Suppressor macrophage treated with lipopolysaccharide for 1 hour (primary cell): ENCODE results near the gene HACD2.

ENCODE experiments used
- DNase-seq, 3 donors: peaks; one replicate each; pipeline ENCODE4 v3.0.0-alpha.2; 2020 to 2022

Gene HACD2

DNA sequence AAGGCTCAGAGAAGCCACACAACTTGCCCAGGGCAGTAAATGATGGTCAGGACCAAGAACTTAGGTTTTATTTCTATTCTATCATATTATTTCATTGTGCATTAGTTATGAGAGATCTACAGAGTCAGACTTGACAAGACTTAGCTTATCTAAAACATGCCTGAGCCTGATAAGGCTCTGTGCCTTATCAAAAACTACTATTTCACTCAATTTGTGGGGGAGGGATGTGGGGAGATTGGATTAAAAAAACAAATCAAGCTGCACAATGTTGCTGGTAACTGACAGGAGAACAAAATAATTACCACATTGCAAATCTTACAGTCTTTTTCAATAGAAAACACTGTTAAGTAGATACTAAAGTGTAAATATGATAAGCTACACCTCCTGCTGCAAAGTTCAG is 16.0 kb downstream of the HACD2 start:
- no peak for DNase-seq

DNA sequence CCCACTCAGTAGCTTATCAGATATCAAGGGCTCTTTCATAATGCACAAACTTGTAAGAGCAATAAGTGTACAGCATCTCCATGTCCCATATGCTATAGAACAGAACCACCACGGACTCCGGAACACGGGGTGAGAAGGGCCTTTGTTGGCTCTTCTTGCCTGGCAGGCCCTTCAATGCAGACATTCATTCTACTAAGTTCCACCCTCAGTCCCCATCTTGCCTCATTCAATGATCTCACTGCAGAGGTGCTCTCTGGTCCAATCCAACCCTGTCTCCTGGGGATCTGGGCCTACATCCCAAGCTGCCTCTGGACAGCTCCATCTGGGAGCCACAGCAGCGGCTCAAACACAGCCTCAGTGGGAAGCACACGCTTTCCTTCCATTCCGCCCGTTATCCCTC is 16.8 kb downstream of the HACD2 start:
- DNase-seq = no peak

DNA sequence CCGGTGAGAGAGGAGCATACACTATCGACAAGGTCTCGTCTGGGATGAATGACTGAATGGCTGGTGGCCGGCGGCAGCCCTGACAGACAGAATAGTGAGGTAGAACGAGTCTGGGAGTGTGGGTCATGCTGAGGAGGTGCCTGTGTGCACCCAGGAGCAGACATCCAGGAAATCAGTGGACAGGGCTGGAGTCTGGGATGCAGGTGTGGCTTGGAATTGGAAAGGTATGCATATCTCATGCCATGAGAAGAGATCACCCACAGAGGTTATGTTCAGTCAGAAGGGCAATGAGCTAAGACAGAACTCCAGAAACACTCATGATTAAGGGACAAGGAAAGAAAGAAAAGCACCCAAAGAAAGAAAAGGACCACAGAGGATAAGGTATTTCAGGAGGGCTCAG is 20.8 kb downstream of the HACD2 start:
- no peak for DNase-seq

DNA sequence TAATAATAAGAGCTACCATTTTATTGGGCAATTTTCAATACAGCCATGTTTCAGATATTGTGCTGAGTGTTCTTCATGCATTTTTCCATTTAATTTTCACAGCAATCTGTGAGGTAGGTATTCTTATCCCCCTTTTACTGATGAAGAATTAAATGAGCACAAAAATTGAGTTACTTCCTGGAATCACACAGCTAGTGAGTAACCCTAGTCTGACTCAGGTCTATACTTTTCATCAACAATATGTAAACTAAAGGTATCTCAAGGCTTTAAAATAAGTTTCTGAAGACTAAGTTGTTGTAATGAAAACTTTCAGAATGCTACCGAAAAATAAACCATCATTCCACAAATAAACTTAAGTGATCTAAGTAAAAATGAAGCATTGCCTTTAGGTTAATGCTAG is 22.3 kb downstream of the HACD2 start:
- DNase-seq = no peak

DNA sequence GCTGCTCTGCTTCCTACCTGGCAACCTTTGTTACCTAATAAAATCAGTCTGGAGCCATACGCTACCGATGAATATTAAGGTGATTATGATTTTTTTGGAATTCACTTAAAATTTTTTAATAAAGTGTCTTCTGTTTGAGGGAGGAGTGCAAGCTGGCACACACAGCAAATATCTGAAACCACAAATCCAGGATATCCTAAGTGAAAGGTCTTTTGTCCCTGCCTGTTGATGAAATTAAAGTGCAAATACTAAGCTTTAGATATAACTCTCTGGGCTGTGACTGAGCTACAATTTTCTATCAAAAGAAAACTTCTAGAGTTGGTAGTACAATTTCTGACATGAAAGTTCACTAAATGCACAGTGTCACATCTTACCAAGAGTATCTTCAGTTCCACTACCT is 23.7 kb downstream of the HACD2 start:
- no peak for DNase-seq

DNA sequence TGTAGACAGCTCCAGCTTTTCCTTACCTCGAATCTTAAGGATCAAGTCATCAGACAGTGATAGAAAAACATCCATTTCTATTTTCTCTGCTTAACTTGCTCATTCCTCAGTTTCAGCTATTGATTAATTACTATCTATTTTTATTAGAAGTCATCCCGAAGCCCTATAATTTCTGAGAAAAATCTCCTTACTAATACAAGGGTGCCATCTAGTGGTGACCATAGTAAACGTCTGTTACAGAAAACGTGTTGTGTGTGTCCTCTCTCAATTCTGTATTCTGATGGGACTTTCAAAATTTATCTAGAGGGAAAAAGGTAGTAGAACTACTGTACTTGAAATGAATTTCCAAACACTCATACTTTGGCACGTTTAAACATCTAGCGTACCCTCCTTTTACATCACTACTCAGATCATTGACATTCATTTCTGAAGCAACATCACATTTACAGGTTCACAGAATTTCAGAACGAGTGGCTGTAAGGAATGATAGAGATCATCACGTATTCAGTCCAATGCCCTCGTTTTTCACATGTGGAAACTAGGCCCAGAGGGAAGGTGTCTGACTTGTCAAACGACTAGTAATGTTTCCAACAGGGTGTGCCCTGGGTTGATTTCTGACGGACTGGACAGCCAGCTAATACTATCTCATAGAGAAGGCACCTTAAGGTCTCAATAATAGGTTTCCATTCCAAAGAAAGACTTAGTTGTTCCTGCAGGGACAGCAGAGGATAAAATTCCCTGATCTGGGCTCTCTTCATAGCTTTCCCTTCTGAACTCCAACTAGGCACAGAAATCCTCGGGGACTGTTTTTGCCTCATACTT is 25.6 kb downstream of the HACD2 start:
- peak; percentile 68 to 83 (median 74) for DNase-seq

DNA sequence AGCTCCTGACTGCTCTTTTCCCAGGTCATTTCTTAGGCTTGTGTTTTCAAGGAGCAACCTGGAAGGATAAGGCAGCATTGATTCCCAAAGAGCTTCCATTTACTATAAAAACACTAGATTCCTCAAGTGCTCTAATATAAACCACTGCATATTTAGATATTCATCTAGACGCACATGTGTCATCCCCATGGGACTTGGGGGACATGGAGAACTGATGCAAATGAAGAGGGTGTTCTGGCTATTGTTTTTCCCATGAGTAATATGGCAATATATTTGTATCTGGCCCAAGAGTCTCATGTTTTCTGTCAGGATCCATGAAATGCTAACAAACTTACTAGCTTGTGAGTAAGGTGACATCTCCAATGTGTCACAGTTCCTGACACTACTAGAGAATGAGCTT is 31.3 kb downstream of the HACD2 start:
- DNase-seq = no peak

DNA sequence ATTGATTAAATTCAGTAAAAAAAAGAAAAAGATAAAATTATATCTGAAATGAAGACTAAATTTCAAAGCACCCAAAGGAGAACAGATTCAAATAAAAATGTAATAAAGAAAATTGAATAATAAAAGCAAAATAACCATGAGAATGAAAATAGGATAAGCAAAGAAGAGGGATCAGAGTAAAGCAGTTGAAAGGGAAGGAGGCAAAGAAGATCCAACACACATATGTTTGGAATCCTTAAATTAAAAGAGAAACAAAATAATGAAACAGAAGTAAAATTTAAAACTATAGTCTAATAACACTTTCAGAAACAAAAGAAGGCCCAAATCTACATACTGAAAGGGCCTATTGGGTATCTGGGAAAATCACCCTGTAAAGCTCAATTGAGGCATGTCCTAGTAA is 32.1 kb downstream of the HACD2 start:
- no peak for DNase-seq

DNA sequence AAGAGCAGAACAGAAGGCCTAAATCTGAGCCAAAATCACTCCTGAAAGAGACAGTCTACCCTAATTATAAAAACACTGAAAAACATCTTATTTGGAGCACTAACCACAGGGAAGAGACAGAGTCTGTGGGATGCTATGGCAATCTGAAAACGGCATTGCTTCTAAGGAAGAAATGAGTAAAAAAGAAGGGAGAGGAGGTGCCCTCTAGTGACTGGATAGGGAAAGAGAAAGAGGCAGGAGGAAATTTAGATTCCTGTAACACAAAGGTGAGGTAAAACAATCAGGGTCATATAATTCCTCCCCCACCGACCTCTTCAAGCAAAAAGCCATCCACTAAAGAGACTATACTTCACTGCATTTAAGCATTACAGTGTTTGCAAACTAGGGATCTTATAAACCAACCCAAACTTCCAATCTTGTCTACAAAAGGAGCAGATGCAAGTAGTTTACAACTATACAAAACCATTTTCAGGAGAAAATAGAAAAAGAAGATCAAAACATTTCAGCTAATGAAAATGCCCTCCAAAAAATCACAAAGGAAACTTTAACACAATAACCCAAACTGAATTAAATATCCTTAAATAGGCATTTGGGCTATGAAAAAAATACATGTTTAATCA is 32.6 kb downstream of the HACD2 start:
- peak in 1 of 3 donors; percentile 10 for DNase-seq

DNA sequence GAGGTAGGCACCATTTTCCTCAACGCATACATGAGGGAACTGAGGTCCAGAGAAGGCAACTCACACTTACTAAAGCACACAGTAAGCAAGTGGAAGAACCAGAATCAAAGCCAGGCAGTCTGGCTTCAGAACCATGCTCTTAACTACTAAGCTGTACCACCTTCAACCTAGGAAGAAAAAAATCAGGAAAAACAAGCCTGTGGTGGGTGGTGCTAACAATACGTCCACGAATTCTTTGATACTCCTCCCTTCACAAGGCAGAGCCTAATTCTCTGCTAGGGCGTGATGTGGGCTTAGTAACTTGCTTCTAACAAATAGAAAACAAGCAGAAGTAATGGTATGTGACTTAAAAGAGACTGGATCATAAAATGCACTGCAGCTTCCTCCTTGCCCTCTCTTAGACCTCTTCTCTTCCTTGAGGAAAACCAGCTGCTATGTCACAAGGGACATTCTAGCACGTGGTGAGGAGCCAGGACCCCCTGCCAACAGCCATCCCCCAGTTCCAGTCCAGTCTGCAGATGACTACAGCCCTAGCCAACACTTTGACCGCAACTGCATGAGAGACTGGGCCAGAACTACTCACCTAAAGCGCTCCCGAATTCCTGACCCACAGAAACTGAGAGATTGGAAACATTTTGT is 36.9 kb downstream of the HACD2 start:
- DNase-seq = no peak

DNA sequence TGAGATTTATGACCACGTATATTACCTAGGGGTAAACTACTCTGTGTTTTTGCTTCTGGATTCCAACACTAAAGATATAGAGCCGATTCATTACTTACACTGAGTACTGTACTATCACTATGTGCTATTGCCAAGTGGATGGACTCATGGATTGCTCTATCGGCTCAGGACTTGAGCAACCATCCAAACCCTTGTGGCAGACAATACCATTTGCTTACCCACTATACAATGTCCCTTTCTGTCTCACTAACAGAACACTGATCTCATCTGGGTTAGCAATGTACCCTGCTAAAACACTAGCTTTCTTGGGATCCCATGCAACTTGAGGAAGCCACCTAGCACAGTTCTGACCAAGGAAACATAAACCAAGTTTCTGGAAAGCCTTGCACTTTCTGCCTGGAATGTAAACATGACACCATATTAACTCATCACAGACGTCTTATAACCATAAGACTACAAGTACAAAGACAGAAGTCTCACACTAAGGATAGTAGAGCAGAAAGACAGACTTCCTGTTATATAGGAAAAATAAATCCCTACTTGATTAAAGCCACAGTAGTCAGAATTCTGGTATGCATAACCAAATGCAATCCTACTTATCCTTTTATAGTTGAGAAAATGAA is 38.6 kb downstream of the HACD2 start:
- no peak for DNase-seq

DNA sequence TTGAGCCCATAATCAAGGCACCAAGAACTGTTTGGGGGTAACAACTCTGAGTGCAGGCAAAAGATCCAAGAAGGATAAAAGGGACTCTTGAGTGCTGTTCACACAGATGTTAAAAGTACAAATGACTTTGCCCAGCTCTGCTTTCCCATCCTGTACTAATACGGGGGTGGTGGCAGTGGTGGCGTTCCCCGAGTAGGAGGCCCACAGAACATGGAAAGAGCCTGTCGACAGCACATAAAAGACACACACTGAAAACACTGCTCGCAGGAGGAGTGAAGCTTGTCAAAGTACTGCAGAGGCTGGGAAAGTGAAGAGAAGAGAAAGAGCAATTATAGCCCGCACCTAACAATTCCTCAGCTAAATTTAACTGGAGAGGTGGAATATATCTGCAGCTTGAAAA is 40.9 kb downstream of the HACD2 start:
- DNase-seq = no peak

DNA sequence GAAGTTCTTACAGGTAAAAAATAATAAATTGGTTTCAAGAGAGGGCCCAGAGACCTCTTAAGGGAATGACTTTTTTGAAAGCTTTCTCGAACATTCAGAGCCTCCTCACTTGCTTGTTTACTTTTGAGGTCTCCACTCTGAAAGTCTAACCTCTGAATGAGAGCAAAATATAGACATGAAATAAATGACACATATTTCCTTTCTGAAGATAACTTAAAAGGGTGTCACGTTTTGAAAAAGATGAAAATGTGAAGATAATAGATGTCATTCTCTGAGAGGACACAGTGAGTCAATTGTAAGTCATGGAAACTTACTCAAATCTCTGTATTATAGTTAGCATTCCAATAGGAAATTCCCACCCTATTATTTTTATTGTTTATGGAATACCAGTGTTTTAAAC is 44.6 kb downstream of the HACD2 start:
- no peak for DNase-seq

DNA sequence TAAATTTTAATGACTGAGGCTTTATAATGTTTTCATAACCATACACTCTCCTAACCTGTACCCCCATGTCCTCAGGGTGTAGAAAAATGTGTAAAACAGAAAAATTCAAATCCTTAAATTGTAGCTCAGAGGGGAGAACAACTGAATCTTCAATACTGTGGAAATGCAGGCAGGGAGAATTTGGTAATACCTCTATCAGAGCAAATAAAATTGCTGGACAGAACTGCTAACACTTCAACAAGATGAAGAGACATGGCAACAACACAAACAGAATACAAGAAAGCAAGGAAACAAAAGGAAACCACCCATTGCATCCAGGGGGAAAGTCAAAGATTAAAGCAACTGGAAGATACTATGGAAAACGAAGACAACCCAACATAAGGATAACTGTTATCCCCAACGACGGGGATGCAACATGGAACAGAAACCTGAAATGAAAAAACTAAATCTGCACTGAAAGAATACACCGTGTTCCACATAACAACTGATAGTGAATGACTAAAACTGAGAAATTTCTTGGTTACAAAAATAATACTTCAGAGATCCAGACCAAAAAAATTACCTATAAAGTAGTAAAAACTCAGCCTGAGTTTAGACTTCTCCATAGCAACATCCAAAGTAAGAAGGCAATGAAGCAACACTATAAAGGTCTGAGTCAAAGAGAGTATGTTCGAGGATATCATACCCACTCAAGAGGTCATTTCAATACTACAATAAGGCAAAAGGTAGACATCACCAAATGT is 48.5 kb downstream of the HACD2 start:
- DNase-seq = no peak

DNA sequence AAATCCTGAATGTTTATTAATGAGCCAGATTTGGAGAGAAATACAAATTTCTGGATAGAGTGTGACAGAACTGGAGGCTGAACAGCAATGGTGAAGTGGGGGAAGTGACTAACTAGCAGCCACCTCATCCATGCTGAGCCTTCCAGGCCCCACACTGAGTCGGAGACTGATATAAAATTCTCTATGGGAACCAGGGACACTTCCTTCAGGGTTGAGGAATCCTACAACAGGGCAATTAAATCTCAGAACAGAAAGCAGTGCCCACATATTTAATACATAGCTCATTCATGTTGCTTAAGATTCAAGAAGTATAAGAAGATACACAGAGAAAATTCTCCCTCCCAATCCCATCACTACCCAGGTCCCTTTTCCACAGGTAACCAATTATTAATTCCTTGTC is 49.3 kb downstream of the HACD2 start:
- DNase-seq = peak in 2 of 3 donors; percentile 10 to 11

DNA sequence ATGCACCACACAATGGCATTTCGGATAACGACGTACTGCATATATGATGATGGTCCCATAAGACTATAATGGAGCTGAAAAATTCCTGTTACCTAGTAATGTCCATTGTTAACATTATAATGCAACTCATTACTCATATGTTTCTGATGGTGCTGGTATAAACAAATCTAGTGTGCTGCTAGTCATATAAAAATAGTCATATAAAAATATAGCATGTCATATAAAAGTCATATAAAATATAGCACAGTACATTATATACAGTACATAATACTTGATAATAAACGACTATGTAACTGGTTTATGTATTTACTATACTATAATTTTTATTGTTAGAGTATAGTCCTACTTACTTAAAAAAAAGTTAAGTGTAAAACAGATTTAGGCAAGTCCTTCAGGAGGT is 50.6 kb downstream of the HACD2 start:
- DNase-seq = no peak

DNA sequence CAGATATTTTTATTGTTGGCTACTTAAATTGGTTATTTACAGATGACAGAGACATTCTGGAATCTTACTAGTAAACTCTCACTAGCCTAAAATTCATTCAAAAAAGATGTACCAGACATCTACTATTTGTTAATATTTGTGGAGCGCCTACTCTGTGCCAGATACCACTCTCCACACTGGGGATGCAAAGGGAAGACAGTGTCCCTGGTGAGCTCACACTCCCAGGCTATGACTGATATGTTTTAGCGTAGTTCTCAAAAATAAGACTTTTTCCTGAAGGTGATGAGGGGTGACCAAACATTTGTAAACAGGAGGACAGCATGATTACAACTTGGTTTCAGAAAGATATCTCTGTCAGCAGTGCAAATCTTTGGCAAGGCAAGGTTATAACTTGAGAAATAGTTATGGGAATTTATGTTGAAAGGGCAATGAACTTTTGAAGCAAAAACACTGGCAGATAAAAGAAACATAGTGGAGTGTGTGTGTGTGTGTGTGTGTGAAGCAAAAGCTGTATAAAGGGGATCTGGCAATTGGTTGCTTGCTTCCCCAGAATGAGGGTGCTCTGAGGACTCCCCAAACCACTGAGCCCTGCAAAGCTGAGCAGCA is 51.2 kb downstream of the HACD2 start:
- no peak for DNase-seq

DNA sequence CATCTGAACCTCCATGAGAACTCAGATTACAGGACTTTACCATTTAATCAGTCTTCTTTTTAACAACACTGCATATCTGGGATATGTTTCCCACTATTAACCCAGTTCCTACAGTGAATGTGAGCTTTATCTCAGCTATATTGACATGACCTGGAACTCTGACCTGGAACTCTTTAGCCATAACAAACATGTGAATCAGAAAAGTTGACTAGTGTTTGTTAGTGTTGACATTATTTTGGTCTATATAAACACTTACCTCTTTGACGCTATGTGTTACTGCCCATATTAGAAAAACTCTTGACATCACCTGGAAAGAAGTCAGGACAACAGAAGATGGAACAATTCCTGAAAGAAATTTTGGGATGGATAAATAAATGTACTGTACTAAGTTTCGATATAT is 56.7 kb downstream of the HACD2 start:
- no peak for DNase-seq

DNA sequence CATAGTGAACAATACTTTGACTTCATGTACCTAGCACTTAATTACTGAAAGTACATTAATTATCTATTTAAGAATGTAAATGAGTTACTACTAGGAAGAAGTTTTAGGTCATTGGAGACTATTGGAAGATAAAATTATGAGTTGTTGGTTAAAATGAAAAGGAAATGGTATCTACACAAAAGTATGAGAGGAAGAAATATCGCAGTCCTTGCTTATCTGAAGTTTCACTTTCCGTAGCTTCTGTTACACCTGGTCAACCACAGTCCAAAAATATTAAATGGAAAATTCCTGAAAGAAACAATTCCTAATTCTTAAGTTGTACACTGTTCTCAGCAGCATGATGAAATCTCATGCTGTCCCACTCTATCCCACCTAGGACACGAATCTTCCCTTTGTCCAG is 57.8 kb downstream of the HACD2 start:
- DNase-seq = no peak

DNA sequence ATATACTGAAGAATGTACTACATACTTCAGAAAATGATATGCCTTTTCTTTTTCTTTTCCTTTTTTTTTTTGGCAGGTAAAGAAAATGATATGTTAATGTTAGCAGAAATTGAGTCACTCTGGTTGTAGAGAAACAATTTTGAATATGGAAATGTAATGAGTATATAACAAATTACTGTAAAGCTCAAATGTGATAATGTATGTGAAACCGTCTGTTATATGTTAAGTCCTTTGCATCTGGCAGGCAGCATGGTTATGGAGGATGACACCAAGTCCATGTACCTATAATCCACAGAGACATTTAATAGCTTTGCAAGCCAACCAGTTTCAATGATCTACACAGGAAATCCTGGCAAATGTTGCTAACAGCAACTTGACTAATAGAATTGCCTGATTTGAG is 58.4 kb downstream of the HACD2 start:
- no peak for DNase-seq

DNA sequence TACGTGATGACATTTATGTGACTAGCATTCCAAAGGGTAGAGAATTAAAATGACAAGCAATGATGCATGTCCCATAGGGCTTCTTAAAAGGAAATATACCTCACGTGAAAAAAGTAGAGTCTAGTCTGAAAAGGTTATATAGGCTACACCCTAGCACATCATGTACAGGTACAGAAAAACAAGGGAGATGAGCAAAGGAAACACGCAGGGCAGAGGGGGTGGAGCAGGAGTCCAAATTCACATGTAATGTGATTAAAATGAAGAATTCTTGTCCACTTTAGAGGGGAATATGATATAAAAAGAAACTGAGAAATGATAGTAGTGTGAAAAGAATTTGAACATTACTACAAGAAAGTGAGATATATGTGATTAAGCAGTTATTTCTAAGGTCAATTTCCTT is 59.4 kb downstream of the HACD2 start:
- peak in 1 of 3 donors; percentile 4 for DNase-seq

DNA sequence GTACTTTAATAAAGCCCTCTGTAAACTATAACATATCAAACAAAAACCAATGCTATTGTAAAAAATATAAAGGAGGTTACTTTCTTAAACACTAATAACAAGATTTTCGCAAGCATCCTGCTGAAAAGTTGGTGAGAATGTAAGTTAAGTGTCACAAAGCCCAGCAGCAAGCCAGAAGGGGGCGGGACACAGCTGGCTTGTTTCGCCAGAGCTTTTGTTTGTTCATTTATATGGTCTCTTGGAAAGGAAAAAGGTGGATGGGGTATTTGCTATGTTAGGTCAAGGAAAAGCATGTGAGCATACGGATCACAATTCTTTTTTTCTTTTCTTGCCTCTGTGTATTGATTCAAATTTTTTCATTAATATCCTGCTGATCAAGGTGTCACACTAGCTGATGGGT is 59.9 kb downstream of the HACD2 start:
- DNase-seq = peak in 1 of 3 donors; percentile 12

DNA sequence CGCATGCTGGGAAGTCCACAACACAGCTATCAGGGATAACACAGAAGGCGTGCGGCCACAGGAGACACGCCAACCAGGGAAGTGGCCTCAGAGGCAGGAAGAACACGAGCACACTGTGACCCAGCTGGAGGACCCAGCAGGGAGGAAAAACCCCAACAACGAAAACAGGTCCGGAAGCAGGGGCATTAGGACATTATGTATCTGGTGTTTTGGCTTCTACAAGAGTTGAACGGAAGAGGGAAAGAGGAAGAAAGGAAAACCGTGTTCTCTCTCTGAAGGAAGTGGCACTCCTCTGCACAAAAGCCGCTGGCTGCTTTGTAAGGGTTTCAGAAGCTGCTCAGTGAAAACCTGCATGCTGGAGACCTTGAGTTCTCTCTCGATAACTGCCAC is 61.8 kb downstream of the HACD2 start:
- DNase-seq = peak; percentile 47 to 54 (median 47)
